C4-2B (cell line): ENCODE results near the gene SUPT4H1.

Experiments used
- CTCF ChIP-seq: fragments of 450-650 bp; conservative IDR thresholded peaks from 2 replicates; pipeline ENCODE4 v1.5.1; 2017; ENCODE audit warnings: mild to moderate bottlenecking
- ZFX ChIP-seq: fragments of 450-650 bp; IDR thresholded peaks from 2 replicates; pipeline ENCODE4 v1.6.1; 2017

DNA sequence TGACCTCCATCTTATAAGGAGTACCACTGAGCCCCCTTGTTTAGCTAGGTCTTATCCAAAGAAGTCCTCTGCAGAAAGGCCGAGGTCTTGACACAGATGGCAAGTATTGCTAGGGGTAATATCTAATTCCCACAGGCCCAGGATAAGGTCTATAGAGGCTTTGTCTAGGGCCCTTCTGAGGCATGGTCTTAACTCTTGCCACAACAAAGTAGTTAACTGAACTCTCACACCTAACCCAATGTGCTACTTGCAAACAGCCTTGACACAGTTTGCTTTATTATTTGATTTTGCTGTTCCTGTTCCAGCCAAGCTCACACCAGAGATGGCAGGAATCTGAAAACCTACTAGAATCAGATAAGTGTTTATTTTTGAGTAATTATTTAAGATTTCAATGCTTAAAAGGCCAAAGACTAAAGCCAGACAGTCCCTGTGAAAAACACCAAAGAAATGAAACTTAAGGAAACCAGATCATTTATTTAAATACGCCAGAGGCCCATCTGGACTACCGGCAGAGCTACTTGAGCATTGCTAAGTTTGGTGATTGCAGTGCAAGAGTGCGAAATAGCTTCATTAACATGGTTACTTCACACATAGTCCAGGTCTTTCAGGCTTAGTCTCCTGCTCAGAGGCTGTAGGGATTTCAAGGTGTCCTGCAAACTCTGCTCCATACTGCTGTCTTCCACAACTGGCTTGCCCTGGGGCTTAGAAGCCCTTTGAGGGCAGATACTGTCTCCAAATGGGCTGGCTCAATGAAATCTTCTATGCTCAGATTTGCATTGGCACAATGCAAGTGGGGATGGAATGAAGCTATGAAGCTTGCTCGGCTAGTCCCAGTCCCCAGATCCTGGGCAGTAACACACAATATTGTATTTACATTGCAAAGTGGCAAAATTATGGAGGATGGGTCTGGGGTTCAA lies 28.5 kb upstream of the SUPT4H1 start:
- no peak for TF ChIP-seq CTCF
- no peak for TF ChIP-seq ZFX
